ENCODE results near the gene OGFR.

Gene OGFR

GRCh38 chr20:62755817-62756724 lies 48.6 kb upstream of the OGFR start:
- ATAC-seq = no peak
- TF ChIP-seq CREB5 (CRISPR knock-in tag; IDR thresholded peaks at IDR 0.05; ENCODE audit: low read depth) = no peak
- TF ChIP-seq GLIS3 (CRISPR knock-in tag; IDR thresholded peaks at IDR 0.05) = no peak
- TF ChIP-seq BACH2 (CRISPR knock-in tag; IDR thresholded peaks at IDR 0.05; ENCODE audit: borderline replicate concordance) = no peak
- no peak for TF ChIP-seq ZC3H10 (CRISPR knock-in tag; IDR thresholded peaks at IDR 0.05)
- no peak for TF ChIP-seq TOX (CRISPR knock-in tag; IDR thresholded peaks at IDR 0.05; ENCODE audit: borderline replicate concordance)
- TF ChIP-seq, protein P1, sequence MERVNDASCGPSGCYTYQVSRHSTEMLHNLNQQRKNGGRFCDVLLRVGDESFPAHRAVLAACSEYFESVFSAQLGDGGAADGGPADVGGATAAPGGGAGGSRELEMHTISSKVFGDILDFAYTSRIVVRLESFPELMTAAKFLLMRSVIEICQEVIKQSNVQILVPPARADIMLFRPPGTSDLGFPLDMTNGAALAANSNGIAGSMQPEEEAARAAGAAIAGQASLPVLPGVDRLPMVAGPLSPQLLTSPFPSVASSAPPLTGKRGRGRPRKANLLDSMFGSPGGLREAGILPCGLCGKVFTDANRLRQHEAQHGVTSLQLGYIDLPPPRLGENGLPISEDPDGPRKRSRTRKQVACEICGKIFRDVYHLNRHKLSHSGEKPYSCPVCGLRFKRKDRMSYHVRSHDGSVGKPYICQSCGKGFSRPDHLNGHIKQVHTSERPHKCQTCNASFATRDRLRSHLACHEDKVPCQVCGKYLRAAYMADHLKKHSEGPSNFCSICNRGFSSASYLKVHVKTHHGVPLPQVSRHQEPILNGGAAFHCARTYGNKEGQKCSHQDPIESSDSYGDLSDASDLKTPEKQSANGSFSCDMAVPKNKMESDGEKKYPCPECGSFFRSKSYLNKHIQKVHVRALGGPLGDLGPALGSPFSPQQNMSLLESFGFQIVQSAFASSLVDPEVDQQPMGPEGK (CRISPR knock-in tag; IDR thresholded peaks at IDR 0.05; ENCODE audit: borderline replicate concordance) = no peak
- TF ChIP-seq ZFP3 (CRISPR knock-in tag; IDR thresholded peaks at IDR 0.05) = no peak
- no peak for TF ChIP-seq ZNF70 (CRISPR knock-in tag; IDR thresholded peaks at IDR 0.05)
- TF ChIP-seq ZNF565 (CRISPR knock-in tag; conservative IDR thresholded peaks at IDR 0.05; ENCODE audit: low read depth) = no peak
- TF ChIP-seq, protein P2, sequence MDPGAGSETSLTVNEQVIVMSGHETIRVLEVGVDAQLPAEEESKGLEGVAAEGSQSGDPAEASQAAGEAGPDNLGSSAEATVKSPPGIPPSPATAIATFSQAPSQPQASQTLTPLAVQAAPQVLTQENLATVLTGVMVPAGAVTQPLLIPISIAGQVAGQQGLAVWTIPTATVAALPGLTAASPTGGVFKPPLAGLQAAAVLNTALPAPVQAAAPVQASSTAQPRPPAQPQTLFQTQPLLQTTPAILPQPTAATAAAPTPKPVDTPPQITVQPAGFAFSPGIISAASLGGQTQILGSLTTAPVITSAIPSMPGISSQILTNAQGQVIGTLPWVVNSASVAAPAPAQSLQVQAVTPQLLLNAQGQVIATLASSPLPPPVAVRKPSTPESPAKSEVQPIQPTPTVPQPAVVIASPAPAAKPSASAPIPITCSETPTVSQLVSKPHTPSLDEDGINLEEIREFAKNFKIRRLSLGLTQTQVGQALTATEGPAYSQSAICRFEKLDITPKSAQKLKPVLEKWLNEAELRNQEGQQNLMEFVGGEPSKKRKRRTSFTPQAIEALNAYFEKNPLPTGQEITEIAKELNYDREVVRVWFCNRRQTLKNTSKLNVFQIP (CRISPR knock-in tag; IDR thresholded peaks at IDR 0.05; ENCODE audit: borderline replicate concordance, low read depth) = no peak
- no peak for TF ChIP-seq PPARA (CRISPR knock-in tag; IDR thresholded peaks at IDR 0.05; ENCODE audit: borderline replicate concordance)
- no peak for TF ChIP-seq TCF4 (CRISPR knock-in tag; IDR thresholded peaks at IDR 0.05; ENCODE audit: borderline replicate concordance)
- TF ChIP-seq ARNTL (CRISPR knock-in tag; IDR thresholded peaks at IDR 0.05; ENCODE audit: borderline replicate concordance, low read depth) = no peak
- TF ChIP-seq ESRRG (CRISPR knock-in tag; IDR thresholded peaks at IDR 0.05) = no peak
- TF ChIP-seq ISL1 (CRISPR knock-in tag; IDR thresholded peaks at IDR 0.05) = no peak
- TF ChIP-seq, protein P3, sequence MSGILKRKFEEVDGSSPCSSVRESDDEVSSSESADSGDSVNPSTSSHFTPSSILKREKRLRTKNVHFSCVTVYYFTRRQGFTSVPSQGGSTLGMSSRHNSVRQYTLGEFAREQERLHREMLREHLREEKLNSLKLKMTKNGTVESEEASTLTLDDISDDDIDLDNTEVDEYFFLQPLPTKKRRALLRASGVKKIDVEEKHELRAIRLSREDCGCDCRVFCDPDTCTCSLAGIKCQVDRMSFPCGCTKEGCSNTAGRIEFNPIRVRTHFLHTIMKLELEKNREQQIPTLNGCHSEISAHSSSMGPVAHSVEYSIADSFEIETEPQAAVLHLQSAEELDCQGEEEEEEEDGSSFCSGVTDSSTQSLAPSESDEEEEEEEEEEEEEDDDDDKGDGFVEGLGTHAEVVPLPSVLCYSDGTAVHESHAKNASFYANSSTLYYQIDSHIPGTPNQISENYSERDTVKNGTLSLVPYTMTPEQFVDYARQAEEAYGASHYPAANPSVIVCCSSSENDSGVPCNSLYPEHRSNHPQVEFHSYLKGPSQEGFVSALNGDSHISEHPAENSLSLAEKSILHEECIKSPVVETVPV (CRISPR knock-in tag; IDR thresholded peaks at IDR 0.05) = no peak
- no peak for TF ChIP-seq ZFP30 (CRISPR knock-in tag; IDR thresholded peaks at IDR 0.05)
- TF ChIP-seq SNAI2 (CRISPR knock-in tag; IDR thresholded peaks at IDR 0.05) = no peak
- no peak for TF ChIP-seq ZNF8 (CRISPR knock-in tag; IDR thresholded peaks at IDR 0.05)
- TF ChIP-seq RARB (CRISPR knock-in tag; IDR thresholded peaks at IDR 0.05) = no peak

- TF ChIP-seq PPARA (CRISPR knock-in tag; IDR thresholded peaks at IDR 0.05; ENCODE audit: borderline replicate concordance) (no peak), ZFP30 (CRISPR knock-in tag; IDR thresholded peaks at IDR 0.05) (no peak), TSHZ2 (CRISPR knock-in tag; IDR thresholded peaks at IDR 0.05) (no peak), ESRRG (CRISPR knock-in tag; IDR thresholded peaks at IDR 0.05) (no peak), TCF4 (CRISPR knock-in tag; IDR thresholded peaks at IDR 0.05; ENCODE audit: borderline replicate concordance) (no peak), ISL1 (CRISPR knock-in tag; IDR thresholded peaks at IDR 0.05) (no peak)
- TF ChIP-seq, protein P3 (CRISPR knock-in tag; IDR thresholded peaks at IDR 0.05) = no peak
- ATAC-seq = no peak
Measured at GRCh38 chr20:62758226-62758912, 46.3 kb upstream of the OGFR start.

All from SK-N-SH treated with all-trans-retinoic acid at 6 μM for 48 hours (cell line).